GM12878 (cell line): ENCODE results near the gene SPINDOC. TPM values are rescaled to one million over a fixed set of nuclear protein-coding genes. Genes with fewer than 3 reads are reported as not detected.

Experiments
- ATAC-seq: fragments of 200-7000 bp; cut with Tn5 transposase; 3 replicates; pipeline ENCODE4 v1.9.1; 2020; ENCODE audit warnings: mild to moderate bottlenecking, moderate library complexity
- BruUV-seq: library from RNA; stranded (reverse); fragments of 400-500 nt; replicated peaks from 2 replicates; lab custom pipeline; 2021; lab: Mats Ljungman, UMichigan
- CTCF ChIA-PET: fragments of 300-600 bp; sonication (Branson Sonifier 250); formaldehyde crosslinking; extraction: SDS; loops from one replicate; lab custom pipeline; 2021; ENCODE audit warnings: inconsistent platforms; lab: Yijun Ruan, JAX
- POLR2A ChIA-PET: fragments of 350-600 bp; formaldehyde crosslinking; extraction: SDS; loops from one replicate; lab custom pipeline; 2021; ENCODE audit warnings: inconsistent platforms; lab: Charles Lee
- RAD21 ChIA-PET: fragments of 300-600 bp; sonication (Branson Sonifier 250); formaldehyde crosslinking; loops from one replicate; lab custom pipeline; 2023; ENCODE audit warnings: antibody characterized with exemption; ENCODE audit not compliant: unreplicated experiment; lab: Charles Lee
- SMC1A ChIA-PET: fragments of 300-600 bp; sonication (Branson Sonifier 250); formaldehyde crosslinking; loops from one replicate; lab custom pipeline; 2023; ENCODE audit not compliant: unreplicated experiment, uncharacterized antibody; lab: Charles Lee
- DNase-seq: peaks from one replicate; pipeline ENCODE4 v3.0.0-alpha.2; 2011; ENCODE audit warnings: low read depth, low spot score
- FAIRE-seq: peaks from 3 replicates; lab custom pipeline; 2011; peaks lifted over from hg19 to GRCh38; lab: Jason Lieb, UNC
- H2AFZ ChIP-seq: 2 replicates; pipeline ENCODE4 v1.6.0; 2011; ENCODE audit warnings: low read depth, low read length, control low read depth; ENCODE audit not compliant: control insufficient read depth
- H3K27ac ChIP-seq: 2 replicates; pipeline ENCODE4 v1.5.1; 2011; ENCODE audit warnings: control low read depth; ENCODE audit not compliant: control insufficient read depth, insufficient read depth
- H3K27me3 ChIP-seq, 2 experiments: replicated peaks in 1 of 2; 2 replicates each; pipeline versions ENCODE4 v1.6.0 to v1.6.1; 2011; ENCODE audit warnings: low read length in 1 of 2; ENCODE audit not compliant: control insufficient read depth in 2 of 2, insufficient read depth in 2 of 2
- H3K36me3 ChIP-seq, 2 experiments: 2 replicates each; pipeline ENCODE4 v1.5.1; 2011; ENCODE audit warnings: low read length in 1 of 2; ENCODE audit not compliant: control insufficient read depth in 2 of 2, insufficient read depth in 2 of 2
- H3K4me1 ChIP-seq: 2 replicates; pipeline ENCODE4 v1.6.1; 2011; ENCODE audit warnings: mild to moderate bottlenecking, low read length, moderate library complexity, mixed read lengths; ENCODE audit not compliant: control insufficient read depth, insufficient read depth
- H3K4me2 ChIP-seq: 2 replicates; pipeline ENCODE4 v1.6.0; 2011; ENCODE audit warnings: control low read depth; ENCODE audit not compliant: control insufficient read depth, insufficient read depth
- H3K4me3 ChIP-seq: fragments of 200-600 bp; sonication (generic); 2 replicates; pipeline ENCODE4 v1.5.1; 2016
- H3K79me2 ChIP-seq: 2 replicates; pipeline ENCODE4 v1.6.0; 2011; ENCODE audit warnings: low read length; ENCODE audit not compliant: control insufficient read depth, insufficient read depth
- H3K9ac ChIP-seq: 2 replicates; pipeline ENCODE4 v1.8.0; 2011; ENCODE audit warnings: low read length, control low read depth, mixed read lengths; ENCODE audit not compliant: control insufficient read depth, insufficient read depth
- H3K9me3 ChIP-seq: replicated peaks from 3 replicates; pipeline ENCODE4 v1.5.1; 2011; ENCODE audit warnings: mild to moderate bottlenecking, low read length; ENCODE audit not compliant: control insufficient read depth, insufficient read depth
- H4K20me1 ChIP-seq: 2 replicates; pipeline ENCODE4 v1.6.0; 2011; ENCODE audit not compliant: control insufficient read depth, insufficient read depth
- BHLHE40 ChIP-seq, 2 experiments: fragments of 450-650 bp in 1 of 2; IDR thresholded peaks; 2 replicates each; pipeline ENCODE4 v1.6.1; 2011 to 2017; ENCODE audit warnings: low read depth in 2 of 2, borderline replicate concordance in 1 of 2, improper control_type of control experiment in 1 of 2, low read length in 1 of 2, mild to moderate bottlenecking in 1 of 2
- CEBPB ChIP-seq, 2 experiments: fragments of 150-350 bp in 1 of 2; IDR thresholded peaks; 2 replicates each; pipeline ENCODE4 v1.6.1; 2012 to 2014; ENCODE audit warnings: low read depth in 2 of 2, low read length in 2 of 2, borderline replicate concordance in 1 of 2, inconsistent platforms in 1 of 2
- IKZF2 ChIP-seq, 2 experiments: fragments of 450-650 bp; IDR thresholded peaks; 2 replicates each; pipeline ENCODE4 v1.6.1; 2017; ENCODE audit warnings: mild to moderate bottlenecking in 2 of 2, moderate library complexity in 2 of 2
- JUNB ChIP-seq: IDR thresholded peaks from 2 replicates; pipeline ENCODE4 v1.6.1; 2016; ENCODE audit warnings: antibody characterized with exemption, mild to moderate bottlenecking
- NR2C2 ChIP-seq: IDR thresholded peaks from 2 replicates; pipeline ENCODE4 v1.6.1; 2011; ENCODE audit warnings: borderline replicate concordance, low read depth; ENCODE audit not compliant: control insufficient read depth, insufficient read length
- PBX3 ChIP-seq: IDR thresholded peaks from 2 replicates; pipeline ENCODE4 v1.6.1; 2011; ENCODE audit warnings: mild to moderate bottlenecking, low read depth, low read length, moderate library complexity; ENCODE audit not compliant: insufficient replicate concordance
- PKNOX1 ChIP-seq: fragments of 450-650 bp; IDR thresholded peaks from 2 replicates; pipeline ENCODE4 v1.6.1; 2016; ENCODE audit warnings: mild to moderate bottlenecking
- RAD51 ChIP-seq: fragments of 450-650 bp; IDR thresholded peaks from 2 replicates; pipeline ENCODE4 v1.6.1; 2016; ENCODE audit warnings: moderate library complexity, mild to moderate bottlenecking, inconsistent platforms
- SMARCA5 ChIP-seq: fragments of 450-650 bp; IDR thresholded peaks from 2 replicates; pipeline ENCODE4 v1.6.1; 2017; ENCODE audit warnings: mild to moderate bottlenecking
- SREBF1 ChIP-seq: IDR thresholded peaks from 2 replicates; pipeline ENCODE4 v1.6.1; 2012; ENCODE audit warnings: mild to moderate bottlenecking, low read length
- USF2 ChIP-seq: IDR thresholded peaks from 2 replicates; pipeline ENCODE4 v1.6.1; 2011; ENCODE audit warnings: low read depth, low read length, improper control_type of control experiment, borderline replicate concordance
- WRNIP1 ChIP-seq: IDR thresholded peaks from 2 replicates; pipeline ENCODE4 v1.6.1; 2011; ENCODE audit warnings: low read depth, low read length, improper control_type of control experiment, borderline replicate concordance
- ZBTB40 ChIP-seq: fragments of 450-650 bp; IDR thresholded peaks from 2 replicates; pipeline ENCODE4 v1.6.1; 2016; ENCODE audit warnings: mild to moderate bottlenecking, moderate library complexity, borderline replicate concordance
- ZNF24 ChIP-seq: fragments of 450-650 bp; IDR thresholded peaks from 2 replicates; pipeline ENCODE4 v1.6.1; 2017; ENCODE audit warnings: antibody characterized with exemption, mild to moderate bottlenecking
- WGBS: methylation state at CpG from one replicate; pipeline ENCODE4 v1.1.6; 2016; ENCODE audit warnings: low lambda C conversion rate; ENCODE audit not compliant: insufficient replicate concordance, insufficient coverage; ENCODE audit errors: missing lambda C conversion rate; 5-methylcytosine and 5-hydroxymethylcytosine counted together
- in situ Hi-C: fragments of 300-500 bp; cut with MboI; formaldehyde crosslinking; loops from 9 replicates; pipeline ENCODE4 v1.14.3; 2018; ENCODE audit warnings: mixed read lengths
- intact Hi-C: fragments of 100-400 bp; cut with micrococcal nuclease; formaldehyde crosslinking; loops from one replicate; pipeline ENCODE4 v1.14.2; 2022; ENCODE audit not compliant: unreplicated experiment
- polyA plus RNA-seq, 11 experiments: library from polyadenylated mRNA; depleted of rRNA in 4 of 11; unstranded in 6 of 11; stranded (reverse) in 5 of 11; fragments of >200 nt; fragmentation: Nextera tagmentation in 4 of 11; fragmentation: Illumina TruSeq in 1 of 11; extraction: Ambion mirVana in 4 of 11; extraction: Trizol in 1 of 11; gene quantifications; 1 replicate in 1 of 11; 2 replicates in 10 of 11; pipeline versions ENCODE4 v1.2.1 to v1.2.3, GENCODE V29; 2011 to 2016; ENCODE audit warnings: inconsistent platforms in 2 of 11, missing spikeins in 2 of 11, low read depth in 1 of 11
- total RNA-seq, 4 experiments: library from RNA; depleted of rRNA in 3 of 4; stranded (reverse); fragments of >200 nt in 3 of 4; fragmentation: Illumina TruSeq in 1 of 4; extraction: Trizol in 1 of 4; gene quantifications; 2 replicates each; pipeline versions ENCODE4 v1.2.1 to v1.2.3, GENCODE V29; 2013 to 2021

SPINDOC gene
- total and polyA plus RNA-seq, 10 of the 15 experiments (the other 5 are each of a cell fraction or from before 2014, with no cell fraction given): 0.88 to 38.2 (median 16.9) TPM

- ChIA-PET POLR2A (interaction anchor here (0.6 to 2.4 kb wide), 14 partner anchors 12 to 1042 kb away, joined by 3 to 8 read pairs (median 3); partner anchors contain the start of genes MACROD1, NAA40, RCOR2 and RTN3), CTCF (interaction anchor here (0.6 to 8.5 kb wide), 35 partner anchors 13 to 665 kb away, joined by 3 to 271 read pairs (median 6); partner anchors contain the start of genes NAA40 and RCOR2), RAD21 (interaction anchor here (0.8 to 7.1 kb wide), 24 partner anchors 9 to 310 kb away, joined by 3 to 101 read pairs (median 5); partner anchors contain the start of genes COX8A, NAA40 and ZFTA), SMC1A (interaction anchor here (0.7 to 18.4 kb wide), 19 partner anchors 9 to 312 kb away, joined by 3 to 234 read pairs (median 8); partner anchors contain the start of genes RCOR2 and ZFTA)
- BruUV-seq: no TSS peak
- WGBS: 11% methylated on average over 18 of the region's 18 CpGs
- Histone ChIP-seq H3K79me2 (peaks cover 44% of the 10 kb centered on the region), H4K20me1 (peaks cover 9% of the 10 kb centered on the region), H3K4me1 (peaks cover 22% of the 10 kb centered on the region), H3K27ac (peak overlapping the region; percentile 47), H3K4me2 (peak overlapping the region; percentile 89), H2AFZ (peak overlapping the region; percentile 62), H3K27me3 (no peaks in the 10 kb centered on the region), H3K9ac (peak overlapping the region; percentile 56), H3K36me3 (no peaks in the 10 kb centered on the region), H3K9me3 (no peaks in the 10 kb centered on the region), H3K4me3 (peak overlapping the region; percentile 46; the same call in 1 of the 2 replicates)
- FAIRE-seq (peak; percentile 94), DNase-seq (peak; percentile 87), ATAC-seq (no peak)
- in situ Hi-C loops: loop anchor here (5.0 kb wide), 2 partner anchors 109 to 309 kb away; no protein-coding TSS in a partner anchor
- intact Hi-C loops: loop anchor here (5.0 kb wide), 1 partner anchor 71 kb away; the partner anchor contains the start of gene ZFTA
- 0 out of 2 replicates have a peak, but pooled peaks have one; percentile 26 for TF ChIP-seq JUNB
- TF ChIP-seq PKNOX1: peak; percentile 95
- peak; percentile 47; the same call in 1 of the 2 replicates for TF ChIP-seq ZBTB40
- TF ChIP-seq ZNF24: no peak
- peak; percentile 85 for TF ChIP-seq PBX3
- no peak for TF ChIP-seq WRNIP1
- TF ChIP-seq SREBF1: no peak
- TF ChIP-seq IKZF2 (IDR thresholded peaks at IDR 0.05): no peak
- no peak for TF ChIP-seq CEBPB (IDR thresholded peaks at IDR 0.05; ENCODE audit: borderline replicate concordance in 1 of 2, low read depth in 2 of 2, low read length in 2 of 2)
- peak; percentile 24; the same call in 1 of the 2 replicates for TF ChIP-seq USF2
- TF ChIP-seq NR2C2: no peak
- 0 out of 4 replicates have a peak, but pooled peaks of 1 of the 2 experiments have one; percentile 32 for TF ChIP-seq BHLHE40 (IDR thresholded peaks at IDR 0.05; ENCODE audit: borderline replicate concordance in 1 of 2, low read depth in 2 of 2, low read length in 1 of 2)
- no peak for TF ChIP-seq SMARCA5
- TF ChIP-seq RAD51: peak; percentile 86
These were observed 25.0 kb downstream of the SPINDOC start for GRCh38 chr11:63838150-63838677.
